Glomerular visceral epithelial cell (primary cell): ENCODE results near the gene STX12.
"Not testable (repeated sequence)": the region's sequence is repeated elsewhere in the genome, so short reads cannot be mapped to it uniquely, and the experiment has no call there.

Experiments
- DNase-seq: peaks from one replicate; pipeline ENCODE4 v3.0.0-alpha.2; 2016; ENCODE audit errors: extremely low spot score

Gene STX12

DNA sequence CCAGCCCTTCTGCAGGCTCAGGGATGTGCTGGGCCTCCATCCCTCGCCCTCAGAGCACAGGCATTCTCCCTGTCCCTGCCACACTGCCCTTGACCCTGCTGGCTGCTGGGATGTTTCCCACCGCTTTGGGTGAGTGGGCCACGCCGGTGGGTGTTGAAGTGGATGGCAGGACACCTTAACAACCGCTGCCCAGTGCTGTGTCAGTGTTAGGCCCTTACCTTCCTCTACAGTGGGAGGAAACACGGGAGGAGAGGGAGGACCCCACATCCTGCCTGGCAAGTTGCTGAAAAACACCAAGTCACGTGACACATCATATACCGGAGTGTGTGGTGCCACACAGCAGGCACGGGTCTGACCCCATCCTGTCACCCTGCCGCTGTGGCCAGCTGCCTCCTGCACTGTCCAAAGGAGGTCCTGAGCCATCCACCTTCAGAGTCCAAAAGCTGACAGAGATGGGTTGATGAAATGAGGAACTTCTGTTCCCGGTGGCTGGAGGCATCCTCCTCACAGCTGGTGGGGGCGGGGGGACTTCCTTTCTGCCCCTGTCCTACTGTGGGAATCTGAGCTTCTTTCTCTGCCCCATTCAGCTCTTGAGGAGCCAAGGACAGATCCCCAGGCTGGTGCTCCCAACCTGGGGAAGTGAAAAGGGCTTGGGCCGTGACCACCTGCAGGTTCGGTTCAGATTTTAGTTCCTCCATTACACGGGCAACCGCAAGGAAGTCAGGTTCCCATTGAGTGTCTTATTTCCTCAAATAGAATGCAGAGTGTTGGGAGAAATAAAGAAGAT lies 96.1 kb downstream of the STX12 start:
- no peak for DNase-seq

DNA sequence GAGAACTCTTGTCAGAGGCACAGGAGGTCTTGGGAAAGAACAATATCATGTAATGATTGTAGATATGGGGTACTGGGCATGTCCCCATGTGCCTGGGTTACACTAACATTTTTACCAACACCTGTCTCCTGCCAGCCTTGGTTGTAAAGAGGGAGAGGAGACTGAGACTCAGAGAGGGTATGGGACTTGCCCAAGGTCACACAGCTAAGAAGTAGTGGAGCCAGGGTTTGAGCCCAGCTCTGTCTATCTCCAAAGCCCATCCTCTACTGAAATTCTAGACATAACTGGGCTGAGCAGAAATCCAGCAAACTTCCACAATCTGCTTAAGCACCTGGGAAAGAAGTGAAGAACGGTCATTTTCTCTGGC lies 96.7 kb downstream of the STX12 start:
- no peak for DNase-seq

- not testable (repeated sequence) for DNase-seq
These were observed 98.1 kb downstream of the STX12 start for GRCh38 chr1:27871076-27871475.

- DNase-seq: no peak
These were observed 99.2 kb downstream of the STX12 start, which contains the start of gene THEMIS2 for GRCh38 chr1:27872059-27872801. THEMIS2 (plus strand) TSS chr1:27872544; CDS start chr1:27872572, 28 bp downstream.

DNA sequence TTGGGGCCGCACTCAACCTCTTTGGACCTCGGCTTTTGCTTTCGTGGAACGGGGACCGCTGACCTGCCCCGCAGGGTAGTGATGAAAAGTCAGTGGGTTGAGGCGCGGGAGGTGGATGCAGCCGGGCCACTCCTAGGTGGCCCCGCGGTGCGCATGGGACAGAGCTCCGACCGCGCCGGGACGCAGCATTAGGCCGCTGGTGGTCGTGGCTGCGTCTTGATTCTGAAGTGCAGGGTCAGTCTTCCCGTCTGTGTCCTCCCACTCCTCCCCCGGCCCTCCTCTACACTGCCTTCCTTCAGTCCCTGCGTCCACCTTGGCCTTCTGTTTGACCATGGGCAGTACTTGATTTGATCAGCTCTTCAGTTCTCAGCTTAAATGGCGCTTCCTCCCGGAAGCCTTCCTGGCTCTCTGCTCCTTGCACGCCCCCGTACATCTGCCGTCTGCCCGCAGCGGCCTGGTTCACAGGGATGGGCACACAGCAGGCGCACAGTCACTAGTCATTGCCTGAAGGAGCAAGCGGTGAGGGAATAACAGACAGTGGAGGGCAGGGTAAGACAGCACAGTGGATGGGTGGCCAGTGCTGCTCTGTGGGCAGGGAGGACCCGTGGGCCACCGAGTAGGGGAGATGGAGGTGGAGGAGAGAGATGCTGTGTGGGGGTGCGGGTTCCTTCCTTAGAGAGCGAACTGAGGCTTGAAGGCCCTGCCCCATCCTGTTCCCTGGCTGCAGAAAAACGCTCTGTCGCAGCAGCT lies 100.0 kb downstream of the STX12 start:
- DNase-seq: no peak

DNA sequence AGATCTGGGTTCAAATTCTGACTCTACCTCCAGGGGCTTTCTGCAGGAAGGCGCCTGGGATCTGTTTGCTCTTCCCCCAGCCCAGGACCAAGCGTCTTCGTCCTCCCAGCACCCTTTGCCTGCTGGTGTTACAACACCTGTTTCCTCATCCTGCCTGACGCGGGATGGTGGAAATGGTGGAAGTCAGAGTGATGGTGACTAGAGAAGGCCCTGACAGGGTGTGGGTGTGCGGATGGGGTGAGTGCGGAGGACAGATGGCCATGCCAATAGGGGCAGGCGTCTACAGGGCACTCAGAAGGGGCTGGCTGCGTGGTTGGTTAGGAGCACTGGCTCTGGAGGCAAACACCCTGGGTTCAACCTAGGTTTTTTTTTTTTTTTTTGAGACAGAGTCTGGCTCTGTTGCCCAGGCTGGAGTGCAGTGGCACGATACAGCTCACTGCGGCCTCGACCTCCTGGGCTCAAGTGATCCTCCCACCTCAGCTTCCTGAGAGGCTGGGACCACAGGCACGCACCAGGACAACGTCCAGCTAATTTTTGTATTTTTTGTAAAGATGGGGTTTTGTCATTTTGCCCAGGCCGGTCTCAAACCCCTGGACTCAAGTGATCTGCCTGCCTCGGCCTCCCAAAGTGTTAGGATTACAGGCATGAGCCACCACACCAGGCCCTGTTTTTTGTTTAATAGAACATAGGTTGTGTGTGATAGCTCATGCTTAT lies 100.8 kb downstream of the STX12 start:
- DNase-seq: no peak
